Panc1 (cell line): ENCODE measurements around the gene GLG1. TPM values are rescaled to one million over a fixed set of nuclear protein-coding genes. Genes with fewer than 3 reads are reported as not detected.

Experiments used
- ATAC-seq: fragments of 200-7000 bp; cut with Tn5 transposase; 2 replicates; pipeline ENCODE4 v1.9.1; 2020; ENCODE audit warnings: mild to moderate bottlenecking, moderate library complexity
- BruUV-seq: library from RNA; stranded (reverse); fragments of 400-500 nt; replicated peaks from 2 replicates; lab custom pipeline; 2021; lab: Mats Ljungman, UMichigan
- CTCF ChIA-PET: fragments of 300-600 bp; sonication (Branson Sonifier 250); formaldehyde crosslinking; loops from one replicate; lab custom pipeline; 2022; ENCODE audit warnings: antibody characterized with exemption; lab: Charles Lee
- POLR2A ChIA-PET: fragments of 300-600 bp; sonication (Branson Sonifier 250); formaldehyde crosslinking; loops from one replicate; lab custom pipeline; 2022; ENCODE audit warnings: antibody characterized with exemption; lab: Charles Lee
- DNase-seq: peaks from one replicate; pipeline ENCODE4 v3.0.0-alpha.2; 2010; ENCODE audit warnings: low read depth, low spot score
- H3K27ac ChIP-seq: 2 replicates; pipeline ENCODE4 v1.5.1; 2011; ENCODE audit warnings: mild to moderate bottlenecking, low read length, inconsistent platforms
- H3K27me3 ChIP-seq: fragments of 200-500 bp; sonication (Bioruptor generic); 2 replicates; pipeline ENCODE4 v1.6.0; 2014; ENCODE audit warnings: low read length, inconsistent platforms; ENCODE audit not compliant: control insufficient read depth, insufficient read depth
- H3K36me3 ChIP-seq: fragments of 200-500 bp; sonication (Bioruptor generic); 2 replicates; pipeline ENCODE4 v1.5.1; 2014; ENCODE audit warnings: inconsistent platforms, mild to moderate bottlenecking, low read length, moderate library complexity; ENCODE audit not compliant: control insufficient read depth, insufficient read depth
- H3K4me1 ChIP-seq: 2 replicates; pipeline ENCODE4 v1.5.1; 2011; ENCODE audit warnings: inconsistent platforms, mild to moderate bottlenecking, low read length, moderate library complexity; ENCODE audit not compliant: control insufficient read depth, insufficient read depth
- H3K4me3 ChIP-seq, 2 experiments: 2 replicates each; pipeline ENCODE4 v1.5.1; 2011 to 2012; ENCODE audit warnings: low read depth in 2 of 2, low read length in 2 of 2, mild to moderate bottlenecking in 2 of 2, inconsistent platforms in 1 of 2, moderate library complexity in 1 of 2
- H3K9me3 ChIP-seq: fragments of 200-500 bp; sonication (Bioruptor generic); 2 replicates; pipeline ENCODE4 v1.5.1; 2014; ENCODE audit warnings: low read depth, mild to moderate bottlenecking, inconsistent platforms, low read length, moderate library complexity; ENCODE audit not compliant: control insufficient read depth, insufficient read depth
- POLR2AphosphoS5 ChIP-seq: IDR thresholded peaks from 2 replicates; pipeline ENCODE4 v1.6.1; 2012; ENCODE audit warnings: mild to moderate bottlenecking, low read depth, low read length, moderate library complexity
- SIN3A ChIP-seq: IDR thresholded peaks from 2 replicates; pipeline ENCODE4 v1.6.1; 2012; ENCODE audit warnings: low read depth, mild to moderate bottlenecking, low read length, moderate library complexity, borderline replicate concordance; ENCODE audit not compliant: insufficient read depth
- TCF7L2 ChIP-seq: IDR thresholded peaks from 2 replicates; pipeline ENCODE4 v1.6.1; 2011; ENCODE audit warnings: mild to moderate bottlenecking, low read depth, low read length, inconsistent platforms
- in situ Hi-C: cut with HindIII; loops from 2 replicates; pipeline ENCODE4 v1.10.0; 2016; ENCODE audit warnings: low sequenced_read_pairs, low pct_unique_long_range_greater_than_20kb
- intact Hi-C: fragments of 100-400 bp; cut with micrococcal nuclease; formaldehyde crosslinking; loops from one replicate; pipeline ENCODE4 v1.10.0; 2022; ENCODE audit not compliant: unreplicated experiment
- total RNA-seq: library from RNA; stranded (reverse); gene quantifications from one replicate; pipeline ENCODE4 v1.2.1, GENCODE V29; 2021; ENCODE audit not compliant: unreplicated experiment
- TF ChIP-seq, protein P1 (sequence below): fragments of 450-650 bp; IDR thresholded peaks from 2 replicates; pipeline ENCODE4 v1.5.1; 2017; ENCODE audit warnings: mild to moderate bottlenecking
- TF ChIP-seq, protein P2 (sequence below), 2 experiments: IDR thresholded peaks; 2 replicates each; pipeline ENCODE4 v1.6.1; 2011 to 2012; ENCODE audit warnings: low read depth in 2 of 2, control low read depth in 1 of 2, low read length in 1 of 2, mild to moderate bottlenecking in 1 of 2, moderate library complexity in 1 of 2; ENCODE audit not compliant: insufficient read depth in 1 of 2

The GLG1 gene
- total RNA-seq, 1 experiment from 2014 or later = 75.9 TPM

GRCh38 chr16:74438492-74438979, 168.4 kb downstream of the GLG1 start:
- BruUV-seq = no TSS peak
- H3K27me3 ChIP-seq = no peaks in the 10 kb centered on the region
- no peak for DNase-seq
- no peaks in the 10 kb centered on the region for H3K4me1 ChIP-seq
- ChIA-PET POLR2A (no interaction called here), CTCF (no interaction called here)
- in situ Hi-C loops = no loop called here
- H3K27ac ChIP-seq = no peak overlapping the region
- no peak for ATAC-seq
- no peak overlapping the region for H3K4me3 ChIP-seq
- H3K36me3 ChIP-seq = no peaks in the 10 kb centered on the region
- intact Hi-C loops = no loop called here
- TF ChIP-seq TCF7L2 (no peak), POLR2AphosphoS5 (no peak), SIN3A (no peak)
- TF ChIP-seq, protein P1, sequence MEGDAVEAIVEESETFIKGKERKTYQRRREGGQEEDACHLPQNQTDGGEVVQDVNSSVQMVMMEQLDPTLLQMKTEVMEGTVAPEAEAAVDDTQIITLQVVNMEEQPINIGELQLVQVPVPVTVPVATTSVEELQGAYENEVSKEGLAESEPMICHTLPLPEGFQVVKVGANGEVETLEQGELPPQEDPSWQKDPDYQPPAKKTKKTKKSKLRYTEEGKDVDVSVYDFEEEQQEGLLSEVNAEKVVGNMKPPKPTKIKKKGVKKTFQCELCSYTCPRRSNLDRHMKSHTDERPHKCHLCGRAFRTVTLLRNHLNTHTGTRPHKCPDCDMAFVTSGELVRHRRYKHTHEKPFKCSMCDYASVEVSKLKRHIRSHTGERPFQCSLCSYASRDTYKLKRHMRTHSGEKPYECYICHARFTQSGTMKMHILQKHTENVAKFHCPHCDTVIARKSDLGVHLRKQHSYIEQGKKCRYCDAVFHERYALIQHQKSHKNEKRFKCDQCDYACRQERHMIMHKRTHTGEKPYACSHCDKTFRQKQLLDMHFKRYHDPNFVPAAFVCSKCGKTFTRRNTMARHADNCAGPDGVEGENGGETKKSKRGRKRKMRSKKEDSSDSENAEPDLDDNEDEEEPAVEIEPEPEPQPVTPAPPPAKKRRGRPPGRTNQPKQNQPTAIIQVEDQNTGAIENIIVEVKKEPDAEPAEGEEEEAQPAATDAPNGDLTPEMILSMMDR = no peak
- TF ChIP-seq, protein P2, sequence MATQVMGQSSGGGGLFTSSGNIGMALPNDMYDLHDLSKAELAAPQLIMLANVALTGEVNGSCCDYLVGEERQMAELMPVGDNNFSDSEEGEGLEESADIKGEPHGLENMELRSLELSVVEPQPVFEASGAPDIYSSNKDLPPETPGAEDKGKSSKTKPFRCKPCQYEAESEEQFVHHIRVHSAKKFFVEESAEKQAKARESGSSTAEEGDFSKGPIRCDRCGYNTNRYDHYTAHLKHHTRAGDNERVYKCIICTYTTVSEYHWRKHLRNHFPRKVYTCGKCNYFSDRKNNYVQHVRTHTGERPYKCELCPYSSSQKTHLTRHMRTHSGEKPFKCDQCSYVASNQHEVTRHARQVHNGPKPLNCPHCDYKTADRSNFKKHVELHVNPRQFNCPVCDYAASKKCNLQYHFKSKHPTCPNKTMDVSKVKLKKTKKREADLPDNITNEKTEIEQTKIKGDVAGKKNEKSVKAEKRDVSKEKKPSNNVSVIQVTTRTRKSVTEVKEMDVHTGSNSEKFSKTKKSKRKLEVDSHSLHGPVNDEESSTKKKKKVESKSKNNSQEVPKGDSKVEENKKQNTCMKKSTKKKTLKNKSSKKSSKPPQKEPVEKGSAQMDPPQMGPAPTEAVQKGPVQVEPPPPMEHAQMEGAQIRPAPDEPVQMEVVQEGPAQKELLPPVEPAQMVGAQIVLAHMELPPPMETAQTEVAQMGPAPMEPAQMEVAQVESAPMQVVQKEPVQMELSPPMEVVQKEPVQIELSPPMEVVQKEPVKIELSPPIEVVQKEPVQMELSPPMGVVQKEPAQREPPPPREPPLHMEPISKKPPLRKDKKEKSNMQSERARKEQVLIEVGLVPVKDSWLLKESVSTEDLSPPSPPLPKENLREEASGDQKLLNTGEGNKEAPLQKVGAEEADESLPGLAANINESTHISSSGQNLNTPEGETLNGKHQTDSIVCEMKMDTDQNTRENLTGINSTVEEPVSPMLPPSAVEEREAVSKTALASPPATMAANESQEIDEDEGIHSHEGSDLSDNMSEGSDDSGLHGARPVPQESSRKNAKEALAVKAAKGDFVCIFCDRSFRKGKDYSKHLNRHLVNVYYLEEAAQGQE (IDR thresholded peaks at IDR 0.05; ENCODE audit: insufficient read depth in 1 of 2, low read depth in 2 of 2, low read length in 1 of 2) = no peak
- no peaks in the 10 kb centered on the region for H3K9me3 ChIP-seq

DNA sequence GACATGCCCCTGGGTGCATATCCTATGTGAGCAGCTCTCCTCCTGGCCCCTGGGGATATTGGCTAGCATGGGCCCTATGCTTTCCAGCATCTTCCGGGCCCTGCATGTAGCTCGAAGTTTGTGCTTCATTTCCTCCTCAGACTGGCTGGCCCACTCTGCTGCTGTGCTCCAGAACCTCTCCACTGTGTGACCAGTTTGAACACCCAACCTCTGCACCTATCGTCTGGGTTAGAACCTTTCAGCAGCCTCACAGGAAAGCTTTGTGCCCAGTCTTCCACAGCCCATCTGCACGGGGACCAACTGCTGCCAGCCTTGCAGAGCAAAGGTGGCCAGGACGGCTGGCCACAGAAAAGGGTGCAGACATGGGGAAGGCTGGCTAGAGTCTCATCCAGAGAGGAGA, 175.4 kb downstream of the GLG1 start:
- H3K27ac ChIP-seq = no peak overlapping the region
- in situ Hi-C loops (no loop called here), intact Hi-C loops (no loop called here)
- H3K4me3 ChIP-seq = no peak overlapping the region
- ChIA-PET POLR2A (no interaction called here), CTCF (interaction anchor here (0.7 kb wide), 1 partner anchor 91 kb away, joined by 15 read pairs; no protein-coding TSS in a partner anchor)
- H3K36me3 ChIP-seq = no peaks in the 10 kb centered on the region
- no peaks in the 10 kb centered on the region for H3K4me1 ChIP-seq
- TF ChIP-seq SIN3A = no peak
- TF ChIP-seq TCF7L2 = no peak
- TF ChIP-seq, protein P1 = no peak
- TF ChIP-seq, protein P2 (IDR thresholded peaks at IDR 0.05; ENCODE audit: insufficient read depth in 1 of 2, low read depth in 2 of 2, low read length in 1 of 2) = no peak
- no peak for TF ChIP-seq POLR2AphosphoS5
- DNase-seq = no peak
- no peaks in the 10 kb centered on the region for H3K27me3 ChIP-seq
- H3K9me3 ChIP-seq = no peaks in the 10 kb centered on the region
- BruUV-seq = no TSS peak
- no peak; the same call in 1 of the 2 replicates for ATAC-seq
